ENCODE data around the gene EMILIN2. TPM values are rescaled to one million over a fixed set of nuclear protein-coding genes. Genes with fewer than 3 reads are reported as not detected.

The EMILIN2 gene
- total RNA-seq, 1 donor from 2014 or later: 29.6 TPM

DNA sequence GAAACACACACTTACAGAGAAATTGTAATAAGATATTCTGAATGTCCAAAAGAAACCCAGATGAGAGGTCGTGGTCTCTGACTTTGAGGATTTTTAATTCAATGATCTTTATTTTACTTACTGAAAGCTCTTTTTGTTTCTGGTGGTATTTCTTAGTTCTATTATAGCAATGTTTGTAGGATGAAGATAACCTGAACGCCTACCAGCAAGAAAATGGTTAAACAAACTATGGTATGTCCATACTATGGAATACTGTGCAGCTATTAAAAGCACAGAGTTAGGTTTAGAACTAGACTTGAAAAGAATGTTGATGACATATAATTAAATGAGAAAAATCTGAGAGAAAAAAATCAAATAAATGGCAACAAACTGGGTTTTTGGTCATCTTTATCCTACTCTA is 105.8 kb downstream of the EMILIN2 start:
- no peak overlapping the region for H2AFZ ChIP-seq (ENCODE audit: low read depth, low read length)
- peaks cover 15% of the 10 kb centered on the region for H3K36me3 ChIP-seq (ENCODE audit: insufficient read depth, low read length)
- DNase-seq (ENCODE audit: low read depth) (no peak), FAIRE-seq (no peak)
- no peak overlapping the region for H3K4me3 ChIP-seq (ENCODE audit: insufficient read depth, low read depth, low read length)
- H3K4me1 ChIP-seq (ENCODE audit: insufficient read depth, low read length): peaks cover 2% of the 10 kb centered on the region
- H3K27ac ChIP-seq (ENCODE audit: low read depth, low read length): no peak overlapping the region
- no peak overlapping the region for H3K9ac ChIP-seq (ENCODE audit: low read length)
- peaks cover 21% of the 10 kb centered on the region for H3K36me3 Mint-ChIP-seq (ENCODE audit: low read depth, unreplicated experiment)
- no peaks in the 10 kb centered on the region for H3K79me2 ChIP-seq (ENCODE audit: insufficient read depth, low read length)
- H3K9me3 ChIP-seq (ENCODE audit: insufficient read depth, low read depth, low read length): no peaks in the 10 kb centered on the region
- H3K4me1 Mint-ChIP-seq (ENCODE audit: low read depth, unreplicated experiment): no peaks in the 10 kb centered on the region
- no peaks in the 10 kb centered on the region for H3K27me3 ChIP-seq (ENCODE audit: insufficient read depth, low read length)
- H3K27me3 Mint-ChIP-seq (ENCODE audit: low read depth, unreplicated experiment): no peaks in the 10 kb centered on the region
- H3K4me3 Mint-ChIP-seq (ENCODE audit: unreplicated experiment): no peak overlapping the region
- H3K4me2 ChIP-seq (ENCODE audit: low read length): no peak overlapping the region
- peaks cover 7% of the 10 kb centered on the region for H4K20me1 ChIP-seq (ENCODE audit: insufficient read depth, low read length)
- H3K9me3 Mint-ChIP-seq (ENCODE audit: unreplicated experiment): no peaks in the 10 kb centered on the region
- no peak overlapping the region for H3K27ac Mint-ChIP-seq (ENCODE audit: unreplicated experiment)
- TF ChIP-seq EZH2 (IDR thresholded peaks at IDR 0.05; ENCODE audit: insufficient read depth, low read length): no peak
- TF ChIP-seq, protein P1, sequence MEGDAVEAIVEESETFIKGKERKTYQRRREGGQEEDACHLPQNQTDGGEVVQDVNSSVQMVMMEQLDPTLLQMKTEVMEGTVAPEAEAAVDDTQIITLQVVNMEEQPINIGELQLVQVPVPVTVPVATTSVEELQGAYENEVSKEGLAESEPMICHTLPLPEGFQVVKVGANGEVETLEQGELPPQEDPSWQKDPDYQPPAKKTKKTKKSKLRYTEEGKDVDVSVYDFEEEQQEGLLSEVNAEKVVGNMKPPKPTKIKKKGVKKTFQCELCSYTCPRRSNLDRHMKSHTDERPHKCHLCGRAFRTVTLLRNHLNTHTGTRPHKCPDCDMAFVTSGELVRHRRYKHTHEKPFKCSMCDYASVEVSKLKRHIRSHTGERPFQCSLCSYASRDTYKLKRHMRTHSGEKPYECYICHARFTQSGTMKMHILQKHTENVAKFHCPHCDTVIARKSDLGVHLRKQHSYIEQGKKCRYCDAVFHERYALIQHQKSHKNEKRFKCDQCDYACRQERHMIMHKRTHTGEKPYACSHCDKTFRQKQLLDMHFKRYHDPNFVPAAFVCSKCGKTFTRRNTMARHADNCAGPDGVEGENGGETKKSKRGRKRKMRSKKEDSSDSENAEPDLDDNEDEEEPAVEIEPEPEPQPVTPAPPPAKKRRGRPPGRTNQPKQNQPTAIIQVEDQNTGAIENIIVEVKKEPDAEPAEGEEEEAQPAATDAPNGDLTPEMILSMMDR (IDR thresholded peaks at IDR 0.05; ENCODE audit: insufficient read depth, low read depth, low read length): no peak

DNA sequence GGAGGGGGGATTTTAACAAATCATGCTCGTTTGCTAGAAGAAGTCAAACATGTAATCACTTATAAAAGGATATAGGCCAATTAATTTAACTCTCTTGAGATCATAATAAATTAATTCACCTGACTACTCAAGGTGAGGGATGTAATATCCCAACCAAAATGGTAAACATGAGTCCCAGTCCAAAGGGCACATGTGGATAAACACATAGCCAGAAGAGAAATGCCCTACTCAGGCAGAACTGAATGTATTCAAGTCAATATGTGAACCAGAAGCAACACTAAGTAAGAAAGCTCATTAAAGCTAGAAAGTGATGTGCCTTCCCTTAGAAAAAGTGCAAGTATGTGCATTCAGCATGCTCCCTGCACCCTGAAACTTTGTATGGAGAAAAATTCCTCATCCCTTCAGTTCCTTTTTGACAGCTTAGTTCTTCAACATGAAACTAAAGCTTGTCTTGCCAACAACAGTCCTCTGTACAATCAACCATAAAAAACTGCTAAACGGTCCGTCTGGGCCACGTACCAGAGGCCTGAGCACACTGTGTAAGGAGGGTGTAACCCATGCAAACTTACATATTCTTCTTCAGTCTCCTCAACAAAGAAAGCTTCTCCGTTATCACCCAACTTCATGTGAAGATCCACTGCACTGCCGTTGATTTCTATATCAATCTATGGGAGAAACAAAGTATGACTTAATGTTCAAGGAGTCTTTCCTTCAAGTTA is 107.3 kb downstream of the EMILIN2 start:
- Histone ChIP-seq H3K27me3 (ENCODE audit: insufficient read depth, low read length) (no peaks in the 10 kb centered on the region), H3K27ac (ENCODE audit: low read depth, low read length) (no peak overlapping the region), H3K9ac (ENCODE audit: low read length) (no peak overlapping the region), H4K20me1 (ENCODE audit: insufficient read depth, low read length) (peaks cover 7% of the 10 kb centered on the region), H3K4me3 (ENCODE audit: insufficient read depth, low read depth, low read length) (no peak overlapping the region), H3K4me2 (ENCODE audit: low read length) (no peak overlapping the region), H3K36me3 (ENCODE audit: insufficient read depth, low read length) (peaks cover 15% of the 10 kb centered on the region), H3K79me2 (ENCODE audit: insufficient read depth, low read length) (no peaks in the 10 kb centered on the region), H3K4me1 (ENCODE audit: insufficient read depth, low read length) (no peaks in the 10 kb centered on the region), H3K9me3 (ENCODE audit: insufficient read depth, low read depth, low read length) (no peaks in the 10 kb centered on the region), H2AFZ (ENCODE audit: low read depth, low read length) (no peak overlapping the region)
- H3K9me3 Mint-ChIP-seq (ENCODE audit: unreplicated experiment): no peaks in the 10 kb centered on the region
- TF ChIP-seq, protein P1 (IDR thresholded peaks at IDR 0.05; ENCODE audit: insufficient read depth, low read depth, low read length): no peak
- TF ChIP-seq EZH2 (IDR thresholded peaks at IDR 0.05; ENCODE audit: insufficient read depth, low read length): no peak
- H3K27ac Mint-ChIP-seq (ENCODE audit: unreplicated experiment): no peak overlapping the region
- FAIRE-seq: no peak
- no peak overlapping the region for H3K4me3 Mint-ChIP-seq (ENCODE audit: unreplicated experiment)
- peaks cover 3% of the 10 kb centered on the region for H3K4me1 Mint-ChIP-seq (ENCODE audit: low read depth, unreplicated experiment)
- H3K36me3 Mint-ChIP-seq (ENCODE audit: low read depth, unreplicated experiment): peaks cover 21% of the 10 kb centered on the region
- no peak for DNase-seq (ENCODE audit: low read depth)
- H3K27me3 Mint-ChIP-seq (ENCODE audit: low read depth, unreplicated experiment): no peaks in the 10 kb centered on the region

All from astrocyte (in vitro differentiated cells and primary cell).